GM23248 (cell line): ENCODE results near the gene BTBD18.

ENCODE experiments used
- EZH2 ChIP-seq: fragments of 200-600 bp; sonication (generic); IDR thresholded peaks from 2 replicates; pipeline ENCODE4 v1.6.1; 2018; ENCODE audit warnings: antibody characterized with exemption, mild to moderate bottlenecking; ENCODE audit not compliant: insufficient read depth, poor library complexity, severe bottlenecking
- EZH2phosphoT487 ChIP-seq: fragments of 200-600 bp; sonication (generic); IDR thresholded peaks from 2 replicates; pipeline ENCODE4 v1.6.1; 2018; ENCODE audit warnings: antibody characterized with exemption, moderate library complexity, mild to moderate bottlenecking, low read depth; ENCODE audit not compliant: insufficient read depth

- TF ChIP-seq EZH2phosphoT487 (no peak), EZH2 (no peak)
Observed at GRCh38 chr11:57742087-57742452, 9.5 kb downstream of the BTBD18 start.
